HepG2 (cell line): ENCODE measurements around the gene MMP24OS. TPM values are rescaled to one million over a fixed set of nuclear protein-coding genes. Genes with fewer than 3 reads are reported as not detected.
A peak's percentile ranks its signal among the peaks of the same experiment; 100 is the strongest.

ENCODE experiments used
- CHD2 ChIP-seq: IDR thresholded peaks from 2 replicates; pipeline ENCODE4 v1.6.1; 2011; ENCODE audit warnings: low read depth, low read length, improper control_type of control experiment
- FOXO1 ChIP-seq: sonication (generic); formaldehyde crosslinking; IDR thresholded peaks from 2 replicates; pipeline ENCODE4 v1.4.0; 2020; ENCODE audit warnings: missing genetic modification reagents
- GLMP ChIP-seq: sonication (generic); formaldehyde crosslinking; IDR thresholded peaks from 2 replicates; pipeline ENCODE4 v1.9.0; 2021; ENCODE audit warnings: missing genetic modification reagents, mild to moderate bottlenecking, borderline replicate concordance
- HES4 ChIP-seq: sonication (generic); formaldehyde crosslinking; IDR thresholded peaks from 2 replicates; pipeline ENCODE4 v1.9.0; 2021; ENCODE audit warnings: mild to moderate bottlenecking, missing genetic modification reagents, borderline replicate concordance
- JARID2 ChIP-seq: sonication (generic); formaldehyde crosslinking; IDR thresholded peaks from 2 replicates; pipeline ENCODE4 v1.8.1; 2023; ENCODE audit warnings: missing genetic modification reagents, inconsistent platforms; ENCODE audit not compliant: insufficient replicate concordance
- LBX2 ChIP-seq: sonication (generic); formaldehyde crosslinking; IDR thresholded peaks from 2 replicates; pipeline ENCODE4 v1.5.0; 2020; ENCODE audit warnings: missing genetic modification reagents, mild to moderate bottlenecking, borderline replicate concordance
- MED1 ChIP-seq: sonication (generic); formaldehyde crosslinking; IDR thresholded peaks from 2 replicates; pipeline ENCODE4 v1.4.0; 2020; ENCODE audit warnings: missing genetic modification reagents
- NCOA5 ChIP-seq: sonication (generic); formaldehyde crosslinking; IDR thresholded peaks from 2 replicates; pipeline ENCODE4 v1.4.0; 2020; ENCODE audit warnings: missing genetic modification reagents
- PAF1 ChIP-seq: IDR thresholded peaks from 2 replicates; pipeline ENCODE4 v1.6.1; 2016; ENCODE audit warnings: missing genetic modification reagents, missing compliant biosample characterization
- POLR2A ChIP-seq, 2 experiments: IDR thresholded peaks; 2 replicates each; pipeline ENCODE4 v1.6.1; 2011; ENCODE audit warnings: low read depth in 2 of 2, low read length in 2 of 2, mild to moderate bottlenecking in 1 of 2, moderate library complexity in 1 of 2; ENCODE audit not compliant: insufficient read depth in 1 of 2
- RFXANK ChIP-seq: IDR thresholded peaks from 2 replicates; pipeline ENCODE4 v1.6.1; 2016
- STAG1 ChIP-seq: sonication (generic); formaldehyde crosslinking; IDR thresholded peaks from 2 replicates; pipeline ENCODE4 v1.4.0; 2020; ENCODE audit warnings: missing genetic modification reagents
- THAP7 ChIP-seq: sonication (generic); formaldehyde crosslinking; IDR thresholded peaks from 2 replicates; pipeline ENCODE4 v1.8.1; 2023; ENCODE audit warnings: mild to moderate bottlenecking, missing genetic modification reagents
- TOPORS ChIP-seq: sonication (generic); formaldehyde crosslinking; IDR thresholded peaks from 2 replicates; pipeline ENCODE4 v1.8.0; 2023; ENCODE audit warnings: mild to moderate bottlenecking, missing genetic modification reagents
- ZBTB40 ChIP-seq, 2 experiments: fragments of 450-650 bp in 1 of 2; sonication (generic) in 1 of 2; formaldehyde crosslinking in 1 of 2; IDR thresholded peaks; 2 replicates each; pipeline versions ENCODE4 v1.6.1 to v1.8.0; 2016 to 2022; ENCODE audit warnings: antibody characterized with exemption in 1 of 2, mild to moderate bottlenecking in 1 of 2, missing genetic modification reagents in 1 of 2
- ZNF10 ChIP-seq: sonication (generic); formaldehyde crosslinking; IDR thresholded peaks from 2 replicates; pipeline ENCODE4 v1.4.0; 2020; ENCODE audit warnings: mild to moderate bottlenecking, low read depth, missing genetic modification reagents, borderline replicate concordance
- ZNF101 ChIP-seq: sonication (generic); formaldehyde crosslinking; IDR thresholded peaks from 2 replicates; pipeline ENCODE4 v1.4.0; 2020; ENCODE audit warnings: mild to moderate bottlenecking, low read depth, missing genetic modification reagents, borderline replicate concordance
- polyA plus RNA-seq, 8 experiments: library from polyadenylated mRNA; depleted of rRNA in 3 of 8; stranded (reverse) in 7 of 8; unstranded in 1 of 8; fragments of >200 nt; fragmentation: Illumina TruSeq in 4 of 8; extraction: Trizol in 4 of 8; gene quantifications; 2 replicates each; pipeline versions ENCODE4 v1.2.1 to v1.2.3, GENCODE V29; 2011 to 2016; ENCODE audit warnings: low read depth in 4 of 8, missing spikeins in 1 of 8, mixed read lengths in 1 of 8; ENCODE audit not compliant: insufficient read depth in 1 of 8
- total RNA-seq, 5 experiments: library from RNA; depleted of rRNA; stranded (reverse); fragments of >200 nt; fragmentation: Illumina TruSeq; extraction: Trizol; gene quantifications; 2 replicates each; pipeline ENCODE4 v1.2.3, GENCODE V29; 2016; ENCODE audit warnings: low read depth in 1 of 5

MMP24OS gene
- total and polyA plus RNA-seq, 2 of the 13 experiments (the other 11 are each of a cell fraction or from before 2014, with no cell fraction given) = 6.0 to 8.5 TPM

- TF ChIP-seq ZNF101 (CRISPR knock-in tag) = 0 out of 2 replicates have a peak, but pooled peaks have one; percentile 8
- TF ChIP-seq NCOA5 (CRISPR knock-in tag) = no peak
- 0 out of 2 replicates have a peak, but pooled peaks have one; percentile 25 for TF ChIP-seq PAF1 (CRISPR knock-in tag)
- TF ChIP-seq ZBTB40 (IDR thresholded peaks at IDR 0.05) = no peak
- TF ChIP-seq ZBTB40 (CRISPR knock-in tag; IDR thresholded peaks at IDR 0.05) = peak; percentile 55; the same call in 1 of the 2 replicates
- peak; percentile 84; the same call in 1 of the 2 replicates for TF ChIP-seq GLMP (CRISPR knock-in tag)
- TF ChIP-seq LBX2 (CRISPR knock-in tag) = peak; percentile 53; the same call in 1 of the 2 replicates
- no peak; the same call in 1 of the 2 replicates for TF ChIP-seq TOPORS (CRISPR knock-in tag)
- TF ChIP-seq ZNF10 (CRISPR knock-in tag) = no peak
- TF ChIP-seq RFXANK (CRISPR knock-in tag) = no peak
- no peak for TF ChIP-seq STAG1
- TF ChIP-seq MED1 = no peak
- no peak for TF ChIP-seq CHD2
- peak; percentile 16 to 24; a peak in 2 of 4 replicates for TF ChIP-seq POLR2A (IDR thresholded peaks at IDR 0.05; ENCODE audit: insufficient read depth in 1 of 2, low read depth in 2 of 2, low read length in 2 of 2)
- TF ChIP-seq HES4 (CRISPR knock-in tag) = no peak
- peak; percentile 23; the same call in 1 of the 2 replicates for TF ChIP-seq FOXO1 (CRISPR knock-in tag)
- no peak for TF ChIP-seq THAP7 (CRISPR knock-in tag)
- no peak for TF ChIP-seq JARID2 (CRISPR knock-in tag)
Measured at GRCh38 chr20:35283441-35284266, 5.7 kb upstream of the MMP24OS start (continued).
